SK-N-SH (cell line): ENCODE measurements around the gene SLC13A1.

Source experiments
- CTCF ChIP-seq: fragments of 200-600 bp; sonication (generic); IDR thresholded peaks from 2 replicates; pipeline ENCODE4 v1.6.1; 2017; ENCODE audit warnings: antibody characterized with exemption, mild to moderate bottlenecking, moderate library complexity
- EP300 ChIP-seq, 2 experiments: IDR thresholded peaks; 2 replicates each; pipeline versions ENCODE4 v1.4.0 to v1.6.1; 2012; ENCODE audit warnings: borderline replicate concordance in 1 of 2, low read depth in 1 of 2, low read length in 1 of 2
- FOSL2 ChIP-seq: IDR thresholded peaks from 2 replicates; pipeline ENCODE4 v1.4.0; 2012; ENCODE audit warnings: low read depth, mild to moderate bottlenecking, moderate library complexity, borderline replicate concordance
- FOXM1 ChIP-seq: IDR thresholded peaks from 2 replicates; pipeline ENCODE4 v1.4.0; 2012; ENCODE audit warnings: low read depth, mild to moderate bottlenecking
- NFIC ChIP-seq: IDR thresholded peaks from 2 replicates; pipeline ENCODE4 v1.4.0; 2012; ENCODE audit warnings: borderline replicate concordance
- TAF1 ChIP-seq: IDR thresholded peaks from 2 replicates; pipeline ENCODE4 v1.6.1; 2012; ENCODE audit warnings: low read depth, mild to moderate bottlenecking, low read length, moderate library complexity, borderline replicate concordance
- TEAD4 ChIP-seq: IDR thresholded peaks from 2 replicates; pipeline ENCODE4 v1.4.0; 2012; ENCODE audit warnings: mild to moderate bottlenecking, borderline replicate concordance; ENCODE audit not compliant: insufficient read depth
- TF ChIP-seq, protein P1 (sequence below): IDR thresholded peaks from 2 replicates; pipeline ENCODE4 v1.4.0; 2012; ENCODE audit warnings: low read depth

- TF ChIP-seq, protein P1, sequence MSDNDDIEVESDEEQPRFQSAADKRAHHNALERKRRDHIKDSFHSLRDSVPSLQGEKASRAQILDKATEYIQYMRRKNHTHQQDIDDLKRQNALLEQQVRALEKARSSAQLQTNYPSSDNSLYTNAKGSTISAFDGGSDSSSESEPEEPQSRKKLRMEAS: no peak
- TF ChIP-seq TEAD4 (no peak), CTCF (no peak), FOSL2 (no peak), TAF1 (no peak), EP300 (IDR thresholded peaks at IDR 0.05; ENCODE audit: borderline replicate concordance in 1 of 2, low read depth in 1 of 2, low read length in 1 of 2) (no peak), FOXM1 (no peak), NFIC (no peak)
Observed at GRCh38 chr7:123112833-123113232, 86.9 kb downstream of the SLC13A1 start.
